NCI-H146 (cell line): ENCODE data around the gene KLHL29.

Experiments
- DNase-seq: peaks from one replicate; lab custom pipeline; 2025; lab: John Stamatoyannopoulos, UW

Gene KLHL29

GRCh38 chr2:23571085-23571484 is 186.1 kb downstream of the KLHL29 start:
- no peak for DNase-seq

GRCh38 chr2:23571527-23572282 is 186.7 kb downstream of the KLHL29 start:
- no peak for DNase-seq

GRCh38 chr2:23574919-23575654 is 190.1 kb downstream of the KLHL29 start:
- no peak for DNase-seq

GRCh38 chr2:23578964-23579671 is 194.1 kb downstream of the KLHL29 start:
- no peak for DNase-seq

- no peak for DNase-seq
Observed at GRCh38 chr2:23579674-23580073, 194.7 kb downstream of the KLHL29 start.

GRCh38 chr2:23583467-23583866 is 198.5 kb downstream of the KLHL29 start:
- DNase-seq = no peak

GRCh38 chr2:23584054-23584745 is 199.2 kb downstream of the KLHL29 start:
- peak; percentile 79 for DNase-seq

- no peak for DNase-seq
Observed at GRCh38 chr2:23585273-23586170, 200.5 kb downstream of the KLHL29 start.

GRCh38 chr2:23586741-23587306 is 201.8 kb downstream of the KLHL29 start:
- DNase-seq = no peak

- DNase-seq = no peak
Observed at GRCh38 chr2:23587341-23587880, 202.4 kb downstream of the KLHL29 start.

- DNase-seq = no peak
Observed at GRCh38 chr2:23588106-23588505, 203.1 kb downstream of the KLHL29 start.

GRCh38 chr2:23588508-23589201 is 203.7 kb downstream of the KLHL29 start:
- no peak for DNase-seq

- no peak for DNase-seq
Observed at GRCh38 chr2:23589220-23589647, 204.3 kb downstream of the KLHL29 start.

GRCh38 chr2:23589739-23590138 is 204.8 kb downstream of the KLHL29 start:
- no peak for DNase-seq

GRCh38 chr2:23590241-23590869 is 205.4 kb downstream of the KLHL29 start:
- no peak for DNase-seq

- no peak for DNase-seq
Observed at GRCh38 chr2:23591111-23591510, 206.1 kb downstream of the KLHL29 start.

GRCh38 chr2:23592061-23592685 is 207.2 kb downstream of the KLHL29 start:
- no peak for DNase-seq

GRCh38 chr2:23592898-23593751 is 208.1 kb downstream of the KLHL29 start:
- DNase-seq = no peak
